Nephron (organoid): ENCODE data around the gene KICS2.

Experiments used
- H3K27ac Mint-ChIP-seq, 3 experiments: 2 replicates each; pipeline ENCODE4 v1.8.0; 2020; ENCODE audit warnings: mixed read lengths in 3 of 3, mild to moderate bottlenecking in 2 of 3, moderate library complexity in 1 of 3
- H3K27me3 Mint-ChIP-seq: 2 replicates; pipeline ENCODE4 v1.8.0; 2021; ENCODE audit warnings: low read depth, mild to moderate bottlenecking, moderate library complexity, mixed read lengths
- H3K36me3 Mint-ChIP-seq: 2 replicates; pipeline ENCODE4 v1.8.0; 2020; ENCODE audit warnings: low read depth, mixed read lengths
- H3K4me1 Mint-ChIP-seq: 2 replicates; pipeline ENCODE4 v1.8.0; 2020; ENCODE audit warnings: mixed read lengths
- H3K4me3 Mint-ChIP-seq, 3 experiments: 2 replicates each; pipeline ENCODE4 v1.8.0; 2020; ENCODE audit warnings: mild to moderate bottlenecking in 3 of 3, mixed read lengths in 3 of 3, moderate library complexity in 2 of 3
- H3K9me3 Mint-ChIP-seq: 2 replicates; pipeline ENCODE4 v1.8.0; 2020; ENCODE audit warnings: mixed read lengths
- CTCF ChIP-seq, 3 experiments: fragments of 200-600 bp; sonication (generic); IDR thresholded peaks; one replicate each; pipeline ENCODE4 v1.5.0; 2021; ENCODE audit warnings: antibody characterized with exemption in 3 of 3; ENCODE audit not compliant: unreplicated experiment in 3 of 3

The KICS2 gene

GRCh38 chr12:64194333-64195149 lies 27.6 kb downstream of the KICS2 start:
- Mint-ChIP-seq H3K27me3 (no peaks in the 10 kb centered on the region), H3K4me3 (no peak overlapping the region)

GRCh38 chr12:64193931-64194330 lies 28.2 kb downstream of the KICS2 start:
- TF ChIP-seq CTCF (IDR thresholded peaks at IDR 0.05; ENCODE audit: unreplicated experiment in 3 of 3), result no peak
- no peak overlapping the region for H3K27ac Mint-ChIP-seq
- H3K9me3 Mint-ChIP-seq, result peaks cover 2% of the 10 kb centered on the region
- H3K27me3 Mint-ChIP-seq, result no peaks in the 10 kb centered on the region
- H3K36me3 Mint-ChIP-seq, result peaks cover 23% of the 10 kb centered on the region
- H3K4me1 Mint-ChIP-seq, result peaks cover 5% of the 10 kb centered on the region
- H3K4me3 Mint-ChIP-seq, result no peak overlapping the region

More at GRCh38 chr12:64194333-64195149, 27.6 kb downstream of the KICS2 start:
- Mint-ChIP-seq H3K4me1 (peaks cover 5% of the 10 kb centered on the region), H3K9me3 (peaks cover under 1% of the 10 kb centered on the region), H3K36me3 (peaks cover 23% of the 10 kb centered on the region), H3K27ac (peak overlapping the region in 1 of 3 experiments; percentile 15)
- no peak for TF ChIP-seq CTCF (IDR thresholded peaks at IDR 0.05; ENCODE audit: unreplicated experiment in 3 of 3)

- Mint-ChIP-seq H3K9me3 (peaks cover 2% of the 10 kb centered on the region), H3K4me3 (no peak overlapping the region), H3K27ac (no peak overlapping the region), H3K27me3 (no peaks in the 10 kb centered on the region), H3K36me3 (peaks cover 23% of the 10 kb centered on the region), H3K4me1 (peaks cover 5% of the 10 kb centered on the region)
- no peak for TF ChIP-seq CTCF (IDR thresholded peaks at IDR 0.05; ENCODE audit: unreplicated experiment in 3 of 3)
Measured at GRCh38 chr12:64192644-64193444, 29.3 kb downstream of the KICS2 start.

GRCh38 chr12:64190140-64190539 lies 32.0 kb downstream of the KICS2 start:
- H3K36me3 Mint-ChIP-seq, result peaks cover 21% of the 10 kb centered on the region
- H3K27ac Mint-ChIP-seq, result no peak overlapping the region

GRCh38 chr12:64189530-64189929 lies 32.6 kb downstream of the KICS2 start:
- Mint-ChIP-seq H3K27me3 (no peaks in the 10 kb centered on the region), H3K4me3 (no peak overlapping the region), H3K9me3 (peaks cover 2% of the 10 kb centered on the region), H3K27ac (no peak overlapping the region), H3K4me1 (peaks cover 5% of the 10 kb centered on the region), H3K36me3 (peaks cover 17% of the 10 kb centered on the region)
- no peak for TF ChIP-seq CTCF (IDR thresholded peaks at IDR 0.05; ENCODE audit: unreplicated experiment in 3 of 3)

More at GRCh38 chr12:64190140-64190539, 32.0 kb downstream of the KICS2 start:
- Mint-ChIP-seq H3K9me3 (peaks cover 2% of the 10 kb centered on the region), H3K27me3 (no peaks in the 10 kb centered on the region), H3K4me1 (peaks cover 5% of the 10 kb centered on the region), H3K4me3 (no peak overlapping the region)
- no peak for TF ChIP-seq CTCF (IDR thresholded peaks at IDR 0.05; ENCODE audit: unreplicated experiment in 3 of 3)
